Thoracic aorta (tissue), 2 donors: ENCODE results near the gene TUG1. TPM values are rescaled to one million over a fixed set of nuclear protein-coding genes. Genes with fewer than 3 reads are reported as not detected.

ENCODE experiments used
- ATAC-seq: fragments of 150-250 bp; one replicate; pipeline ENCODE4 v1.8.0; 2017; ENCODE audit warnings: low read depth; ENCODE audit not compliant: insufficient number of reproducible peaks, low FRiP score
- DNase-seq: peaks from one replicate; pipeline ENCODE4 v3.0.0-alpha.2; 2020; ENCODE audit warnings: low spot score
- H3K27ac ChIP-seq, 2 donors: fragments of 200-600 bp; sonication (generic); 1 replicate in 1 of 2; 2 replicates in 1 of 2; pipeline ENCODE4 v1.5.1; 2016; ENCODE audit warnings: mild to moderate bottlenecking in 2 of 2, moderate library complexity in 2 of 2
- H3K27me3 ChIP-seq: fragments of 200-600 bp; sonication (generic); replicated peaks from 2 replicates; pipeline ENCODE4 v1.6.0; 2016; ENCODE audit warnings: mild to moderate bottlenecking; ENCODE audit not compliant: insufficient read depth
- H3K36me3 ChIP-seq: fragments of 200-600 bp; sonication (generic); one replicate; pipeline ENCODE4 v1.5.1; 2016
- H3K4me1 ChIP-seq, 2 donors: fragments of 200-600 bp; sonication (generic); 1 replicate in 1 of 2; 2 replicates in 1 of 2; pipeline versions ENCODE4 v1.5.1 to v1.6.0; 2016; ENCODE audit warnings: low read depth in 2 of 2, mild to moderate bottlenecking in 1 of 2; ENCODE audit not compliant: control insufficient read depth in 1 of 2
- H3K4me3 ChIP-seq: fragments of 200-600 bp; sonication (generic); 2 replicates; pipeline ENCODE4 v1.5.1; 2016; ENCODE audit warnings: mild to moderate bottlenecking
- H3K9me3 ChIP-seq: fragments of 200-600 bp; sonication (generic); 2 replicates; pipeline ENCODE4 v1.5.1; 2016
- total RNA-seq, 2 donors: library from RNA; depleted of rRNA; stranded (reverse); fragments of >200 nt; gene quantifications; one replicate each; pipeline versions ENCODE4 v1.1.0 to v1.2.3, GENCODE V29; 2016
- TF ChIP-seq, protein P1 (sequence below): fragments of 200-600 bp; sonication (generic); IDR thresholded peaks from one replicate; pipeline ENCODE4 v1.5.1; 2019; ENCODE audit warnings: antibody characterized with exemption

Gene TUG1
- total RNA-seq, 2 donors from 2014 or later, result 69.0 to 109 TPM

- ATAC-seq (no peak), DNase-seq (no peak)
- peaks cover 0 to 14% of the 10 kb centered on the region in 2 donors for H3K4me1 ChIP-seq
- TF ChIP-seq, protein P1, sequence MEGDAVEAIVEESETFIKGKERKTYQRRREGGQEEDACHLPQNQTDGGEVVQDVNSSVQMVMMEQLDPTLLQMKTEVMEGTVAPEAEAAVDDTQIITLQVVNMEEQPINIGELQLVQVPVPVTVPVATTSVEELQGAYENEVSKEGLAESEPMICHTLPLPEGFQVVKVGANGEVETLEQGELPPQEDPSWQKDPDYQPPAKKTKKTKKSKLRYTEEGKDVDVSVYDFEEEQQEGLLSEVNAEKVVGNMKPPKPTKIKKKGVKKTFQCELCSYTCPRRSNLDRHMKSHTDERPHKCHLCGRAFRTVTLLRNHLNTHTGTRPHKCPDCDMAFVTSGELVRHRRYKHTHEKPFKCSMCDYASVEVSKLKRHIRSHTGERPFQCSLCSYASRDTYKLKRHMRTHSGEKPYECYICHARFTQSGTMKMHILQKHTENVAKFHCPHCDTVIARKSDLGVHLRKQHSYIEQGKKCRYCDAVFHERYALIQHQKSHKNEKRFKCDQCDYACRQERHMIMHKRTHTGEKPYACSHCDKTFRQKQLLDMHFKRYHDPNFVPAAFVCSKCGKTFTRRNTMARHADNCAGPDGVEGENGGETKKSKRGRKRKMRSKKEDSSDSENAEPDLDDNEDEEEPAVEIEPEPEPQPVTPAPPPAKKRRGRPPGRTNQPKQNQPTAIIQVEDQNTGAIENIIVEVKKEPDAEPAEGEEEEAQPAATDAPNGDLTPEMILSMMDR, result no peak
- H3K27ac ChIP-seq, result no peak overlapping the region
- H3K9me3 ChIP-seq, result no peaks in the 10 kb centered on the region
- H3K27me3 ChIP-seq, result no peaks in the 10 kb centered on the region
- H3K36me3 ChIP-seq, result peaks cover 27% of the 10 kb centered on the region
- H3K4me3 ChIP-seq, result no peak overlapping the region
Measured at GRCh38 chr22:30923168-30923900, 45.7 kb upstream of the TUG1 start.

GRCh38 chr22:30925667-30926066, 43.4 kb upstream of the TUG1 start:
- Histone ChIP-seq H3K36me3 (peaks cover 34% of the 10 kb centered on the region), H3K4me3 (no peak overlapping the region), H3K4me1 (peaks cover 0 to 12% of the 10 kb centered on the region in 2 donors), H3K27me3 (no peaks in the 10 kb centered on the region), H3K27ac (no peak overlapping the region), H3K9me3 (no peaks in the 10 kb centered on the region)
- DNase-seq (no peak), ATAC-seq (no peak)
- TF ChIP-seq, protein P1, result no peak

DNA sequence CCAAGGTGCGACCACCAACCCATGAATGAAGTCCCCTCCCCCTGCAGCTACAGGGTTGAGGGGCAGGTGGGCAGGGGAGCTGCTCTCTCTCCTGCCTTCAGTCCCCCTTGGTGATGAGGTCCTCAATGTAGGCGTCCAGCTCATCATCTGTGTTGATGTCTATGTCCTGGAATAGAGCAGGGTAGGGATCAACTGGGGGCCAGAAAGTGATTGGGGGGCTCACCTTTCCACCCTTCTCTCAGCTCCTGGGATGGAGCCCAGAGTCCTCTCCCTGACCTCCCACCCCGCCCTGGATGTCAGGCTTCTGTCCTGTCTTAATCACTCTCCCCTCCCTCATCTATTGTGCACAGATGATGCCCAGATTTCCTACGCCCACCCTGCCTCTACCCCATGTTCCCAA, 42.4 kb upstream of the TUG1 start:
- no peak overlapping the region for H3K27ac ChIP-seq
- DNase-seq (no peak), ATAC-seq (no peak)
- no peaks in the 10 kb centered on the region for H3K27me3 ChIP-seq
- TF ChIP-seq, protein P1, result no peak
- H3K36me3 ChIP-seq, result peaks cover 44% of the 10 kb centered on the region
- no peak overlapping the region for H3K4me3 ChIP-seq
- peaks cover 0 to 5% of the 10 kb centered on the region in 2 donors for H3K4me1 ChIP-seq
- no peaks in the 10 kb centered on the region for H3K9me3 ChIP-seq

DNA sequence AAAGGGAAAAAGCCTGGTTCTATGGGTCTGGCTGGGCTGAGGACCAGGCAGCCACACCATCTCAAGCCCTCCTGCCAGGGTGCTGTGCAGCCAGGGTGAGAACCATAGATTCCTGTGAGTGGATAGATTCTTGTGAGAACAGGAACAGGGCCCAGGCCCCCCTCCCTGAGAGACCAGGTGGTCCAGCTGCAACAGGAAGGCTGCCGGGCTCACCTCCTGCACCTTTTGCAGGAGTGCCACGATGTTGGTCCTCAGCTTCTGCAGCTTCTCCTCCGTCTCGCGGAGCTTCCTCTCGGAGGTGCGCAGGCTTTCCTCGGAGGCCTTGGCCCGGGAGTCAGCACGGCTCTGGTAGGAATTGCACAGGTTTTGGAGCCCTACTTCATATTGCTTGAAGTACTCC, 41.3 kb upstream of the TUG1 start:
- Histone ChIP-seq H3K4me1 (no peaks in the 10 kb centered on the region), H3K27ac (no peak overlapping the region), H3K4me3 (no peak overlapping the region), H3K9me3 (no peaks in the 10 kb centered on the region), H3K27me3 (no peaks in the 10 kb centered on the region), H3K36me3 (peaks cover 54% of the 10 kb centered on the region)
- TF ChIP-seq, protein P1, result no peak
- no peak for ATAC-seq
- DNase-seq, result no peak

GRCh38 chr22:30928401-30928800, 40.7 kb upstream of the TUG1 start:
- Histone ChIP-seq H3K4me1 (no peaks in the 10 kb centered on the region), H3K27me3 (no peaks in the 10 kb centered on the region), H3K27ac (no peak overlapping the region), H3K9me3 (no peaks in the 10 kb centered on the region), H3K4me3 (no peak overlapping the region), H3K36me3 (peaks cover 59% of the 10 kb centered on the region)
- TF ChIP-seq, protein P1, result no peak
- ATAC-seq (no peak), DNase-seq (no peak)
